BLaER1 (cell line): ENCODE results near the gene GAS7.
A peak's percentile ranks its signal among the peaks of the same experiment; 100 is the strongest.

ENCODE experiments used
- H3K27ac ChIP-seq: shearing (Covaris generic); formaldehyde crosslinking; 2 replicates; pipeline ENCODE4 v1.8.1; 2022
- H3K27me3 ChIP-seq: shearing (Covaris generic); formaldehyde crosslinking; 2 replicates; pipeline ENCODE4 v1.8.1; 2022
- H3K36me3 ChIP-seq: shearing (Covaris generic); formaldehyde crosslinking; 2 replicates; pipeline ENCODE4 v1.8.1; 2022
- H3K4me1 ChIP-seq: shearing (Covaris generic); formaldehyde crosslinking; 2 replicates; pipeline ENCODE4 v1.8.1; 2022
- H3K4me2 ChIP-seq: shearing (Covaris generic); formaldehyde crosslinking; 2 replicates; pipeline ENCODE4 v1.8.1; 2022
- H3K4me3 ChIP-seq: shearing (Covaris generic); formaldehyde crosslinking; 2 replicates; pipeline ENCODE4 v1.8.1; 2022
- H3K9ac ChIP-seq: shearing (Covaris generic); formaldehyde crosslinking; 2 replicates; pipeline ENCODE4 v1.8.1; 2022
- H3K9me3 ChIP-seq: shearing (Covaris generic); formaldehyde crosslinking; 2 replicates; pipeline ENCODE4 v1.8.1; 2022
- H4K20me1 ChIP-seq: shearing (Covaris generic); formaldehyde crosslinking; 2 replicates; pipeline ENCODE4 v1.8.1; 2022
- Cebpa-rat ChIP-seq: shearing (Covaris generic); IDR thresholded peaks from 2 replicates; pipeline ENCODE4 v1.8.1; 2022

Gene GAS7

GRCh38 chr17:10092595-10092994 lies 105.8 kb downstream of the GAS7 start:
- Histone ChIP-seq H4K20me1 (no peaks in the 10 kb centered on the region), H3K9ac (no peak overlapping the region)

GRCh38 chr17:10091046-10091445 lies 107.4 kb downstream of the GAS7 start:
- Histone ChIP-seq H3K4me1 (peaks cover 92% of the 10 kb centered on the region), H3K9ac (peak overlapping the region; percentile 27; the same call in 1 of the 2 replicates), H3K27ac (peak overlapping the region; percentile 65), H4K20me1 (no peaks in the 10 kb centered on the region), H3K4me3 (no peak overlapping the region), H3K9me3 (peaks cover 11% of the 10 kb centered on the region), H3K27me3 (no peaks in the 10 kb centered on the region), H3K36me3 (no peaks in the 10 kb centered on the region), H3K4me2 (peak overlapping the region; percentile 89)
- TF ChIP-seq Cebpa-rat, result no peak

More at GRCh38 chr17:10092595-10092994, 105.8 kb downstream of the GAS7 start:
- no peak overlapping the region for H3K4me2 ChIP-seq
- H3K36me3 ChIP-seq, result no peaks in the 10 kb centered on the region
- no peaks in the 10 kb centered on the region for H3K27me3 ChIP-seq
- H3K27ac ChIP-seq, result no peak overlapping the region; the same call in 1 of the 2 replicates
- H3K9me3 ChIP-seq, result peaks cover 11% of the 10 kb centered on the region
- no peak for TF ChIP-seq Cebpa-rat
- H3K4me3 ChIP-seq, result no peak overlapping the region
- H3K4me1 ChIP-seq, result peaks cover 91% of the 10 kb centered on the region

- H3K27me3 ChIP-seq, result no peaks in the 10 kb centered on the region
- peak overlapping the region; percentile 85; the same call in 1 of the 2 replicates for H3K27ac ChIP-seq
- H3K4me1 ChIP-seq, result peaks cover 91% of the 10 kb centered on the region
- 0 out of 2 replicates have a peak, but pooled peaks cover 3% of the 10 kb centered on the region for H3K36me3 ChIP-seq
- peak overlapping the region; percentile 89 for H3K4me2 ChIP-seq
- peaks cover 18% of the 10 kb centered on the region for H3K9me3 ChIP-seq
- H3K4me3 ChIP-seq, result no peak overlapping the region
- no peaks in the 10 kb centered on the region for H4K20me1 ChIP-seq
- no peak for TF ChIP-seq Cebpa-rat
- H3K9ac ChIP-seq, result peak overlapping the region; percentile 22; the same call in 1 of the 2 replicates
Measured at GRCh38 chr17:10089196-10089804, 109.1 kb downstream of the GAS7 start.

GRCh38 chr17:10088444-10088843 lies 110.0 kb downstream of the GAS7 start:
- Histone ChIP-seq H3K4me3 (no peak overlapping the region), H3K9me3 (peaks cover 27% of the 10 kb centered on the region), H3K9ac (no peak overlapping the region; the same call in 1 of the 2 replicates), H3K27ac (peak overlapping the region; percentile 85), H3K27me3 (no peaks in the 10 kb centered on the region), H3K36me3 (peaks cover 8% of the 10 kb centered on the region), H3K4me1 (peaks cover 82% of the 10 kb centered on the region), H4K20me1 (no peaks in the 10 kb centered on the region), H3K4me2 (peak overlapping the region; percentile 89)
- TF ChIP-seq Cebpa-rat, result no peak

- Histone ChIP-seq H3K27ac (peak overlapping the region; percentile 85), H3K36me3 (peaks cover 19% of the 10 kb centered on the region), H3K9ac (peak overlapping the region; percentile 64), H3K27me3 (no peaks in the 10 kb centered on the region), H3K9me3 (peaks cover 31% of the 10 kb centered on the region), H4K20me1 (no peaks in the 10 kb centered on the region), H3K4me2 (peak overlapping the region; percentile 89), H3K4me3 (peak overlapping the region; percentile 41; the same call in 1 of the 2 replicates), H3K4me1 (peaks cover 76% of the 10 kb centered on the region)
- TF ChIP-seq Cebpa-rat, result no peak
Measured at GRCh38 chr17:10087355-10087754, 111.1 kb downstream of the GAS7 start.

GRCh38 chr17:10083864-10084263 lies 114.5 kb downstream of the GAS7 start:
- Histone ChIP-seq H3K4me2 (no peak overlapping the region), H3K27me3 (no peaks in the 10 kb centered on the region), H3K36me3 (peaks cover 20% of the 10 kb centered on the region), H3K27ac (no peak overlapping the region), H3K9me3 (peaks cover 53% of the 10 kb centered on the region), H3K4me3 (peak overlapping the region; percentile 36; the same call in 1 of the 2 replicates), H3K9ac (no peak overlapping the region), H4K20me1 (no peaks in the 10 kb centered on the region), H3K4me1 (peaks cover 49% of the 10 kb centered on the region)
- TF ChIP-seq Cebpa-rat, result no peak

- H3K4me2 ChIP-seq, result no peak overlapping the region
- H3K27ac ChIP-seq, result no peak overlapping the region
- H4K20me1 ChIP-seq, result no peaks in the 10 kb centered on the region
- H3K36me3 ChIP-seq, result peaks cover 20% of the 10 kb centered on the region
- no peaks in the 10 kb centered on the region for H3K27me3 ChIP-seq
- peak overlapping the region; percentile 8; the same call in 1 of the 2 replicates for H3K4me3 ChIP-seq
- TF ChIP-seq Cebpa-rat, result no peak
- peaks cover 44% of the 10 kb centered on the region for H3K4me1 ChIP-seq
- no peak overlapping the region for H3K9ac ChIP-seq
- peaks cover 64% of the 10 kb centered on the region for H3K9me3 ChIP-seq
Measured at GRCh38 chr17:10082795-10083194, 115.6 kb downstream of the GAS7 start.

GRCh38 chr17:10081571-10082169 lies 116.7 kb downstream of the GAS7 start:
- no peaks in the 10 kb centered on the region for H3K27me3 ChIP-seq
- H3K4me2 ChIP-seq, result no peak overlapping the region
- H3K36me3 ChIP-seq, result peaks cover 20% of the 10 kb centered on the region
- TF ChIP-seq Cebpa-rat, result no peak
- no peak overlapping the region for H3K27ac ChIP-seq
- H3K9ac ChIP-seq, result no peak overlapping the region
- no peak overlapping the region for H3K4me3 ChIP-seq
- H3K9me3 ChIP-seq, result peaks cover 70% of the 10 kb centered on the region
- H3K4me1 ChIP-seq, result peaks cover 32% of the 10 kb centered on the region
- H4K20me1 ChIP-seq, result no peaks in the 10 kb centered on the region

- Histone ChIP-seq H3K27me3 (no peaks in the 10 kb centered on the region), H4K20me1 (no peaks in the 10 kb centered on the region), H3K4me3 (no peak overlapping the region), H3K36me3 (0 out of 2 replicates have a peak, but pooled peaks cover 5% of the 10 kb centered on the region), H3K9me3 (peaks cover 48% of the 10 kb centered on the region), H3K27ac (no peak overlapping the region), H3K4me1 (peaks cover 22% of the 10 kb centered on the region; the same call in 1 of the 2 replicates), H3K4me2 (no peak overlapping the region), H3K9ac (no peak overlapping the region)
- TF ChIP-seq Cebpa-rat, result no peak
Measured at GRCh38 chr17:10077561-10078299, 120.7 kb downstream of the GAS7 start.
